ENCODE data around the gene GARRE1. TPM values are rescaled to one million over a fixed set of nuclear protein-coding genes. Genes with fewer than 3 reads are reported as not detected.
A peak's percentile ranks its signal among the peaks of the same experiment; 100 is the strongest.

GARRE1 gene
- total RNA-seq, 1 donor from 2014 or later = 20.1 TPM

DNA sequence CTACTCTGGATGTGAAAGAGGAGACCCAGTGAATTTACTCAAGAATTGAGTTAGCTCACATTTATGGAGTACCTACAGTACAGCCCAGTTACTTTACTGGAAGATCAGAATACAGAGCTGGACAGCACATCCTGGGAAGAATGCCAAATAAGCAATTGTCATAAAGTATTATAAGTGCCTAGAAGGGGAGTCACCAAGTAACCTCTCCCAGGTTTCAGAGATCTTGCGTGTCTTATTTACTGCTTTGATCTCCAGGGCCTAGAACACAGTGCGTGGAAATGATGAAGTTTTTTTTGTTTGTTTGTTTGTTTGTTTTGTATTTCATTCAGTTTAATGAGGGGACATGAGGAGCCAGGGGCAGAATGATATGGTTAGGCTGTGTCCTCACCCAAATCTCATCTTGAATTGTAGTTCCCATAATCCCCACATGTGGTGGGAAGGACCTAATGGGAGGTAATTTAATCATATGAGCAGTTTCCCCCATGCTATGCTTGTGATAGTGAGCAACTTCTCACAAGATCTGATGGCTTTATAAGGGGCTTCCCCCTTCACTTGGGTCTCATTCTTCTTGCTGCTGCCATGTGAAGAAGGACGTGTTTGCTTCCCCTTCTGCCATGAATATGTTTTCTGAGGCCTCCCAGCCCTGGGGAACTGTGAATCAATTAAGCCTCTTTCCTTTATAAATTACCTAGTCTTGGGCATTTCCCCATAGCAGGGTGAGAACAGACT lies 5.2 kb downstream of the GARRE1 start:
- H3K9ac ChIP-seq (ENCODE audit: low read length) = no peak overlapping the region
- Mint-ChIP-seq H3K4me3 (ENCODE audit: unreplicated experiment) (no peak overlapping the region), H3K27me3 (ENCODE audit: low read depth, unreplicated experiment) (no peaks in the 10 kb centered on the region), H3K36me3 (ENCODE audit: low read depth, unreplicated experiment) (peaks cover 6% of the 10 kb centered on the region), H3K4me1 (ENCODE audit: low read depth, unreplicated experiment) (peaks cover 20% of the 10 kb centered on the region), H3K27ac (ENCODE audit: unreplicated experiment) (no peak overlapping the region), H3K9me3 (ENCODE audit: unreplicated experiment) (no peaks in the 10 kb centered on the region)
- DNase-seq (ENCODE audit: low read depth) = no peak
- no peak for TF ChIP-seq EZH2 (IDR thresholded peaks at IDR 0.05; ENCODE audit: insufficient read depth, low read length)
- TF ChIP-seq, protein P1, sequence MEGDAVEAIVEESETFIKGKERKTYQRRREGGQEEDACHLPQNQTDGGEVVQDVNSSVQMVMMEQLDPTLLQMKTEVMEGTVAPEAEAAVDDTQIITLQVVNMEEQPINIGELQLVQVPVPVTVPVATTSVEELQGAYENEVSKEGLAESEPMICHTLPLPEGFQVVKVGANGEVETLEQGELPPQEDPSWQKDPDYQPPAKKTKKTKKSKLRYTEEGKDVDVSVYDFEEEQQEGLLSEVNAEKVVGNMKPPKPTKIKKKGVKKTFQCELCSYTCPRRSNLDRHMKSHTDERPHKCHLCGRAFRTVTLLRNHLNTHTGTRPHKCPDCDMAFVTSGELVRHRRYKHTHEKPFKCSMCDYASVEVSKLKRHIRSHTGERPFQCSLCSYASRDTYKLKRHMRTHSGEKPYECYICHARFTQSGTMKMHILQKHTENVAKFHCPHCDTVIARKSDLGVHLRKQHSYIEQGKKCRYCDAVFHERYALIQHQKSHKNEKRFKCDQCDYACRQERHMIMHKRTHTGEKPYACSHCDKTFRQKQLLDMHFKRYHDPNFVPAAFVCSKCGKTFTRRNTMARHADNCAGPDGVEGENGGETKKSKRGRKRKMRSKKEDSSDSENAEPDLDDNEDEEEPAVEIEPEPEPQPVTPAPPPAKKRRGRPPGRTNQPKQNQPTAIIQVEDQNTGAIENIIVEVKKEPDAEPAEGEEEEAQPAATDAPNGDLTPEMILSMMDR (IDR thresholded peaks at IDR 0.05; ENCODE audit: insufficient read depth, low read depth, low read length) = peak; percentile 4
- no peaks in the 10 kb centered on the region for H3K27me3 ChIP-seq (ENCODE audit: insufficient read depth, low read length)
- no peaks in the 10 kb centered on the region for H3K9me3 ChIP-seq (ENCODE audit: insufficient read depth, low read depth, low read length)
- H3K4me1 ChIP-seq (ENCODE audit: insufficient read depth, low read length) = peaks cover 29% of the 10 kb centered on the region
- H3K4me3 ChIP-seq (ENCODE audit: insufficient read depth, low read depth, low read length) = no peak overlapping the region
- no peak for FAIRE-seq
- no peak overlapping the region for H3K4me2 ChIP-seq (ENCODE audit: low read length)
- H3K36me3 ChIP-seq (ENCODE audit: insufficient read depth, low read length) = no peaks in the 10 kb centered on the region
- peak overlapping the region; percentile 8 for H3K27ac ChIP-seq (ENCODE audit: low read depth, low read length)
- no peak overlapping the region for H2AFZ ChIP-seq (ENCODE audit: low read depth, low read length)
- peaks cover 84% of the 10 kb centered on the region for H3K79me2 ChIP-seq (ENCODE audit: insufficient read depth, low read length)
- H4K20me1 ChIP-seq (ENCODE audit: insufficient read depth, low read length) = peaks cover 3% of the 10 kb centered on the region

DNA sequence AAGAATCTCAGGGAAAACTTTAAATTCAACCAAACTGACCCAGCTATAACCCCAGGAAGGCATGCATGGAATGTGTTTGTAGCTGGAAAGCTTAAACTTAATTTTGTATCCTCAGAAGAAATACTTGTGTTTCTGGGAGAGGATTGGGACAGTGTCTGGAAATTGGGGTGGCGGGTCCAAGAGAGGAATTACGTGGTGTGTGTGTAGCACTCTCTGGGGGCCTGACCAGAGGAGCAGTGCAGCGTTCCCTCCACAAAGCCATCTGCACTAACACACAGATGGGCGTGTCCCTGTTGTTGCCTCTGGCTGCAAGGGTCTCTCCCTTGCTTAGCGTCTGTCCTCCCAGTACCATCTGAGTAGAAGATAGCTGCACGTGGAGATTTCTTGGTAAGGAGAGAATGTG lies 6.4 kb downstream of the GARRE1 start:
- Histone ChIP-seq H3K36me3 (ENCODE audit: insufficient read depth, low read length) (peaks cover 2% of the 10 kb centered on the region), H3K79me2 (ENCODE audit: insufficient read depth, low read length) (peaks cover 86% of the 10 kb centered on the region), H3K4me2 (ENCODE audit: low read length) (peak overlapping the region; percentile 80), H4K20me1 (ENCODE audit: insufficient read depth, low read length) (peaks cover 3% of the 10 kb centered on the region), H3K4me1 (ENCODE audit: insufficient read depth, low read length) (peaks cover 27% of the 10 kb centered on the region), H3K4me3 (ENCODE audit: insufficient read depth, low read depth, low read length) (peak overlapping the region; percentile 26), H3K27me3 (ENCODE audit: insufficient read depth, low read length) (no peaks in the 10 kb centered on the region), H3K27ac (ENCODE audit: low read depth, low read length) (peak overlapping the region; percentile 55), H3K9ac (ENCODE audit: low read length) (peak overlapping the region; percentile 17), H3K9me3 (ENCODE audit: insufficient read depth, low read depth, low read length) (no peaks in the 10 kb centered on the region), H2AFZ (ENCODE audit: low read depth, low read length) (no peak overlapping the region)
- Mint-ChIP-seq H3K9me3 (ENCODE audit: unreplicated experiment) (no peaks in the 10 kb centered on the region), H3K4me1 (ENCODE audit: low read depth, unreplicated experiment) (peaks cover 18% of the 10 kb centered on the region), H3K27me3 (ENCODE audit: low read depth, unreplicated experiment) (no peaks in the 10 kb centered on the region), H3K27ac (ENCODE audit: unreplicated experiment) (no peak overlapping the region), H3K4me3 (ENCODE audit: unreplicated experiment) (peak overlapping the region; percentile 24), H3K36me3 (ENCODE audit: low read depth, unreplicated experiment) (peaks cover 6% of the 10 kb centered on the region)
- DNase-seq (ENCODE audit: low read depth) = peak; percentile 70
- no peak for FAIRE-seq
- no peak for TF ChIP-seq EZH2 (IDR thresholded peaks at IDR 0.05; ENCODE audit: insufficient read depth, low read length)
- TF ChIP-seq, protein P1 (IDR thresholded peaks at IDR 0.05; ENCODE audit: insufficient read depth, low read depth, low read length) = no peak
